HCT116 (cell line): Measurements from ENCODE around the gene ARL8B. TPM values are rescaled to one million over a fixed set of nuclear protein-coding genes. Genes with fewer than 3 reads are reported as not detected.

Source experiments
- ATAC-seq: fragments of 200-7000 bp; cut with Tn5 transposase; 2 replicates; pipeline ENCODE4 v1.9.1; 2020; ENCODE audit warnings: mild to moderate bottlenecking, moderate library complexity
- BruUV-seq: library from RNA; stranded (reverse); fragments of 400-500 nt; replicated peaks from 2 replicates; lab custom pipeline; 2021; lab: Mats Ljungman, UMichigan
- CTCF ChIA-PET: fragments of 300-600 bp; sonication (Branson Sonifier 250); formaldehyde crosslinking; loops from one replicate; lab custom pipeline; 2021; ENCODE audit warnings: antibody characterized with exemption; lab: Charles Lee
- POLR2A ChIA-PET: fragments of 300-600, 350-600 bp; sonication (Branson Sonifier 250); formaldehyde crosslinking; loops from one replicate; lab custom pipeline; 2021; ENCODE audit warnings: antibody characterized with exemption; lab: Charles Lee
- RAD21 ChIA-PET, 2 experiments: fragments of 300-600 bp; sonication (Branson Sonifier 250); formaldehyde crosslinking; loops; one replicate each; lab custom pipeline; 2023; ENCODE audit warnings: low total read pairs in 2 of 2; ENCODE audit not compliant: uncharacterized antibody in 2 of 2, unreplicated experiment in 2 of 2, low non-redundant PET in 1 of 2; lab: Charles Lee
- DNase-seq: peaks from one replicate; pipeline ENCODE4 v3.0.0-alpha.2; 2010; ENCODE audit warnings: low read depth, low spot score
- H2AFZ ChIP-seq: fragments of 200-600 bp; shearing (Covaris generic), sonication (generic); 2 replicates; pipeline ENCODE4 v1.6.1; 2017; ENCODE audit warnings: low read depth, mixed run types, mixed read lengths, antibody characterized with exemption, low read length; ENCODE audit not compliant: poor library complexity, severe bottlenecking
- H3K27ac ChIP-seq: 2 replicates; pipeline ENCODE4 v1.5.1; 2012; ENCODE audit warnings: low read depth, low read length
- H3K27me3 ChIP-seq: fragments of 200-600 bp; sonication (generic); 2 replicates; pipeline ENCODE4 v1.6.1; 2016; ENCODE audit warnings: mixed run types, low read length, mixed read lengths; ENCODE audit not compliant: insufficient read depth
- H3K36me3 ChIP-seq, 2 experiments: fragments of 200-500 bp in 1 of 2; fragments of 200-600 bp in 1 of 2; sonication (Bioruptor generic) in 1 of 2; sonication (generic) in 1 of 2; 2 replicates each; pipeline versions ENCODE4 v1.5.1 to v1.6.1; 2014 to 2016; ENCODE audit warnings: low read length in 2 of 2, inconsistent platforms in 1 of 2, mixed read lengths in 1 of 2, mixed run types in 1 of 2; ENCODE audit not compliant: insufficient read depth in 2 of 2, control insufficient read depth in 1 of 2
- H3K4me1 ChIP-seq, 2 experiments: fragments of 200-600 bp in 1 of 2; sonication (generic) in 1 of 2; 2 replicates each; pipeline versions ENCODE4 v1.5.1 to v1.6.1; 2012 to 2017; ENCODE audit warnings: low read length in 2 of 2, inconsistent platforms in 1 of 2, mild to moderate bottlenecking in 1 of 2, mixed read lengths in 1 of 2, mixed run types in 1 of 2, moderate library complexity in 1 of 2; ENCODE audit not compliant: insufficient read depth in 2 of 2, control insufficient read depth in 1 of 2
- H3K4me2 ChIP-seq: fragments of 200-600 bp; sonication (generic); 2 replicates; pipeline ENCODE4 v1.6.1; 2017; ENCODE audit warnings: mixed run types, low read length, mixed read lengths
- H3K4me3 ChIP-seq, 2 experiments: fragments of 200-600 bp in 1 of 2; sonication (generic) in 1 of 2; replicated peaks in 1 of 2; 2 replicates each; pipeline ENCODE4 v1.5.1; 2011 to 2016; ENCODE audit warnings: low read length in 2 of 2, control low read depth in 1 of 2, low read depth in 1 of 2, mild to moderate bottlenecking in 1 of 2, mixed read lengths in 1 of 2, mixed run types in 1 of 2
- H3K79me2 ChIP-seq: fragments of 200-600 bp; sonication (generic); 2 replicates; pipeline ENCODE4 v1.6.1; 2017; ENCODE audit warnings: mild to moderate bottlenecking, mixed run types, low read length, moderate library complexity, mixed read lengths; ENCODE audit not compliant: insufficient read depth
- H3K9ac ChIP-seq: fragments of 200-600 bp; sonication (generic); 2 replicates; pipeline ENCODE4 v1.6.1; 2016; ENCODE audit warnings: low read length, mixed read lengths
- H3K9me2 ChIP-seq: fragments of 200-600 bp; sonication (generic), shearing (Covaris generic); 2 replicates; pipeline ENCODE4 v1.6.1; 2017; ENCODE audit warnings: mixed run types, mild to moderate bottlenecking, moderate library complexity; ENCODE audit not compliant: insufficient read depth
- H3K9me3 ChIP-seq, 2 experiments: fragments of 200-500 bp in 1 of 2; fragments of 200-600 bp in 1 of 2; sonication (Bioruptor generic) in 1 of 2; sonication (generic) in 1 of 2; 2 replicates each; pipeline ENCODE4 v1.6.1; 2014 to 2017; ENCODE audit warnings: low read length in 2 of 2, mixed read lengths in 2 of 2, inconsistent platforms in 1 of 2, low read depth in 1 of 2, mild to moderate bottlenecking in 1 of 2, mixed run types in 1 of 2, moderate library complexity in 1 of 2; ENCODE audit not compliant: control insufficient read depth in 1 of 2, insufficient read depth in 1 of 2
- H4K20me1 ChIP-seq: fragments of 200-600 bp; sonication (generic), shearing (Covaris generic); 2 replicates; pipeline ENCODE4 v1.6.1; 2017; ENCODE audit warnings: mixed run types, mild to moderate bottlenecking, moderate library complexity; ENCODE audit not compliant: insufficient read depth
- ELF1 ChIP-seq: IDR thresholded peaks from 2 replicates; pipeline ENCODE4 v1.6.1; 2012; ENCODE audit warnings: low read depth, borderline replicate concordance
- EZH2phosphoT487 ChIP-seq: fragments of 200-600 bp; IDR thresholded peaks from 2 replicates; pipeline ENCODE4 v1.6.1; 2018; ENCODE audit warnings: antibody characterized with exemption, borderline replicate concordance
- JUND ChIP-seq: IDR thresholded peaks from 2 replicates; pipeline ENCODE4 v1.6.1; 2012
- SIN3A ChIP-seq: IDR thresholded peaks from 2 replicates; pipeline ENCODE4 v1.6.1; 2012; ENCODE audit warnings: low read depth
- SP1 ChIP-seq: IDR thresholded peaks from 2 replicates; pipeline ENCODE4 v1.6.1; 2012; ENCODE audit warnings: low read depth
- SRF ChIP-seq: IDR thresholded peaks from 2 replicates; pipeline ENCODE4 v1.6.1; 2012; ENCODE audit warnings: low read depth
- YY1 ChIP-seq: IDR thresholded peaks from 2 replicates; pipeline ENCODE4 v1.6.1; 2011; ENCODE audit warnings: low read length, low read depth, moderate library complexity, mild to moderate bottlenecking; ENCODE audit not compliant: insufficient replicate concordance; ENCODE audit errors: extremely low read depth
- intact Hi-C: fragments of 100-400 bp; cut with micrococcal nuclease; formaldehyde crosslinking; loops from 2 replicates; pipeline ENCODE4 v1.10.0; 2022
- total RNA-seq: library from RNA; stranded (reverse); gene quantifications from one replicate; pipeline ENCODE4 v1.2.1, GENCODE V29; 2021; ENCODE audit not compliant: unreplicated experiment

The ARL8B gene
- total RNA-seq, 1 experiment from 2014 or later, result 38.1 TPM

DNA sequence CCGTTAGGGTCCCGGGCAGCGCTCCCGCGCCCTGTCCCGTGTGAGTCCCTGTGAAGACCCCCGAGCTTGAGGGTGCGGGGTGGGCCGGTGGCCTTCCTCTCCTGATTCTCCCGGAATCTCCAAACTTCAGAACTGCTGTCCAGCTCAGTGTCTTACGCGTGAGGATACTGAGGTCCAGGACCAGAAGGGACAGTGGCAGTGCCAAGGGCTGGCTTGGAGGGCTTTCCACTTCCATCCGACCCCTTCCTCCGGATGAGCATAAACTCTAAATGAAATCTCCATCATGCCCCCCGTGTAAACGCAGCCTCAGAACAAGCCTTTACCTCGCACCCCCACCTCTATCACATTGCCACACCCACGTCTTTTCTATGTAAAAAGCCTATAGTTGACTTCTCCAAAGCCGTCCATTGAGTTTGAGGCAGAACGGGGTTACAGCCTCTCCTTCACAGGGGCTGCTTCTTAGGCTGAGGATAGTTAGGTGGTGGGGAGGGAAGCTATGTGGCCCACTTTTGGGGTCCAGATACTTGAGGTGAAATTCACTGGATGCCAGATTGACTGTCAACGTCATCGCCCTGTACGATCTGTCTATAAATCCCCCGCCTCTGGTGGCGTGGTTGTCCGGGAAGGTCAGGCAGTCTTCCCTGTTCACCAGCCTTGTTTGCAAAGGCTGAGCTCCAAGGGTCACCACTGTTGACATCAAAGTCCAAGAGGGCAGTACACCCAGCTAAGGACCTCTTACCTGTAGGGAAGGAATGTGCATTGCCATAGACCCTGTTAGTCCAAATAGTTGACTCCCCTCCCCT, 66.5 kb downstream of the ARL8B start:
- Histone ChIP-seq H2AFZ (no peak overlapping the region), H3K27ac (peak overlapping the region; percentile 90), H3K27me3 (no peaks in the 10 kb centered on the region), H3K9me2 (no peaks in the 10 kb centered on the region), H3K79me2 (peaks cover 59% of the 10 kb centered on the region), H3K4me2 (peak overlapping the region; percentile 96), H3K4me1 (peaks cover 14 to 31% of the 10 kb centered on the region in 2 experiments), H3K9ac (peak overlapping the region; percentile 97), H3K36me3 (no peaks in the 10 kb centered on the region), H3K4me3 (peak overlapping the region; percentile 65 to 88), H4K20me1 (no peaks in the 10 kb centered on the region; the same call in 1 of the 2 replicates), H3K9me3 (no peaks in the 10 kb centered on the region)
- DNase-seq (no peak), ATAC-seq (peak; percentile 7; the same call in 1 of the 2 replicates)
- CTCF ChIA-PET, result no interaction called here
- TF ChIP-seq ELF1, result no peak
- TF ChIP-seq YY1, result peak; percentile 28
- TF ChIP-seq SRF, result no peak
- no peak for TF ChIP-seq EZH2phosphoT487
- TSS peak; percentile 49 for BruUV-seq
- RAD21 ChIA-PET, result no interaction called here
- intact Hi-C loops, result loop anchor here (5.0 kb wide), 1 partner anchor 211 kb away; the partner anchor contains the start of gene BHLHE40
- POLR2A ChIA-PET, result no interaction called here

DNA sequence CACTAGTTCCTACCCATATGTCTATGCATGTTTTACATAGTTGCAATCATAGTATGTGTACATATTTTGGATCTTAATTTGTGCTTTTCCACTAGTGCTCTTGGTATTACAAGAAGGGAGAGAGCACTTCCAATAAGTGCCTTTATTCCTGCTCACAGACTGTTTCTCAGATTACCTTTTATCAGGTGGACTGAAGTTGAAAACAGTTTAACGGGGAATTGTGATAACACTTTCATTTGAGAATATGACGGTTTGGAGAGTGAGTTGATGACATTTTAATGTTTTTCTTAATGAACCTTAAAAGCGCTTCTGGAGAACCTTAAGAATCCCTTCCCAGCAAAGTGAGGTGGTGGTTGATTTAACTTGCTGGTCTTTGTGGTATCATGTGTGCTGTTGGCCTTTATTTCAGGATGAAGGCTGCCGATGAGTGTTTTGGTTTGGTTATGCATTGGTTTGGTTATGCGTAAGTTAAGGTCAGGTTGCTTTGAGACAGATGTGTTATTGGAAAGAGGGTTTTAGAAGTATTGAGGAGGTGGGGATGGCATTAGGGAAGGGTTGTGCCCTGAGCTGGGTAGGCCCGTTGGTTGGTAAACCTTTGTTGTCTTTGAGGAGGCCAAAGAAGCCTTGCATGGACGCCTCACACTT, 68.2 kb downstream of the ARL8B start:
- H2AFZ ChIP-seq, result no peak overlapping the region
- intact Hi-C loops, result no loop called here
- RAD21 ChIA-PET, result no interaction called here
- H3K36me3 ChIP-seq, result no peaks in the 10 kb centered on the region
- H3K4me3 ChIP-seq, result no peak overlapping the region
- POLR2A ChIA-PET, result no interaction called here
- CTCF ChIA-PET, result no interaction called here
- no peaks in the 10 kb centered on the region for H3K9me3 ChIP-seq
- H3K79me2 ChIP-seq, result peaks cover 72% of the 10 kb centered on the region
- H3K4me1 ChIP-seq, result peaks cover 29 to 47% of the 10 kb centered on the region in 2 experiments
- H3K9me2 ChIP-seq, result no peaks in the 10 kb centered on the region
- no peak for DNase-seq
- H3K27ac ChIP-seq, result no peak overlapping the region
- TF ChIP-seq SRF (no peak), SIN3A (no peak), JUND (no peak), SP1 (no peak)
- ATAC-seq, result no peak
- no peak overlapping the region for H3K4me2 ChIP-seq
- H3K27me3 ChIP-seq, result no peaks in the 10 kb centered on the region
- no TSS peak for BruUV-seq
- no peaks in the 10 kb centered on the region; the same call in 1 of the 2 replicates for H4K20me1 ChIP-seq
- H3K9ac ChIP-seq, result no peak overlapping the region
